Activated T-helper 2 cell treated with anti-CD3 and anti-CD28 coated beads, Interferon-gamma antibody, Interleukin-2, Interleukin-4, amounts not matched to agents 10 μg/mL and 5 μg/mL and 100 μg/mL, durations not matched to agents 14 hours and 24 hours and 36 hours (primary cell): ENCODE measurements around the gene SMYD3. TPM values are rescaled to one million over a fixed set of nuclear protein-coding genes. Genes with fewer than 3 reads are reported as not detected.

Experiments used
- DNase-seq: peaks from one replicate; pipeline ENCODE4 v3.0.0; 2021; ENCODE audit warnings: low spot score
- H3K27ac Mint-ChIP-seq: one replicate; pipeline ENCODE4 v1.8.0; 2021; ENCODE audit warnings: mixed read lengths
- H3K27me3 Mint-ChIP-seq: one replicate; pipeline ENCODE4 v1.8.0; 2021; ENCODE audit warnings: low read depth, mixed read lengths
- H3K36me3 Mint-ChIP-seq: one replicate; pipeline ENCODE4 v1.8.0; 2021; ENCODE audit warnings: low read depth, mixed read lengths
- H3K4me1 Mint-ChIP-seq: one replicate; pipeline ENCODE4 v1.8.0; 2021; ENCODE audit warnings: low read depth, mixed read lengths
- H3K4me3 Mint-ChIP-seq: one replicate; pipeline ENCODE4 v1.8.0; 2021; ENCODE audit warnings: low read depth, mild to moderate bottlenecking, moderate library complexity, mixed read lengths
- H3K9me3 Mint-ChIP-seq: one replicate; pipeline ENCODE4 v1.8.0; 2021; ENCODE audit warnings: mixed read lengths
- intact Hi-C: fragments of 100-400 bp; cut with micrococcal nuclease; formaldehyde crosslinking; loops from one replicate; pipeline ENCODE4 v1.15.1; 2023
- total RNA-seq: library from RNA; stranded (reverse); gene quantifications from 2 replicates; pipeline ENCODE4 v1.2.3, GENCODE V29; 2022

Gene SMYD3
- total RNA-seq, 1 donor from 2014 or later, result 24.1 TPM

- H3K27ac Mint-ChIP-seq, result no peak overlapping the region
- no peak for DNase-seq
Measured at GRCh38 chr1:246151796-246152434, 355.2 kb downstream of the SMYD3 start.

GRCh38 chr1:246149543-246149942 lies 357.5 kb downstream of the SMYD3 start:
- no peak overlapping the region for H3K4me3 Mint-ChIP-seq
- no peaks in the 10 kb centered on the region for H3K4me1 Mint-ChIP-seq
- DNase-seq, result no peak
- peaks cover 4% of the 10 kb centered on the region for H3K36me3 Mint-ChIP-seq
- H3K27me3 Mint-ChIP-seq, result no peaks in the 10 kb centered on the region
- H3K9me3 Mint-ChIP-seq, result peaks cover 7% of the 10 kb centered on the region
- no peak overlapping the region for H3K27ac Mint-ChIP-seq
- intact Hi-C loops, result no loop called here

More at GRCh38 chr1:246151796-246152434, 355.2 kb downstream of the SMYD3 start:
- Mint-ChIP-seq H3K27me3 (no peaks in the 10 kb centered on the region), H3K36me3 (no peaks in the 10 kb centered on the region), H3K9me3 (peaks cover 7% of the 10 kb centered on the region), H3K4me1 (no peaks in the 10 kb centered on the region), H3K4me3 (no peak overlapping the region)
- intact Hi-C loops, result no loop called here

GRCh38 chr1:246147524-246148461 lies 359.3 kb downstream of the SMYD3 start:
- H3K4me1 Mint-ChIP-seq, result no peaks in the 10 kb centered on the region
- H3K9me3 Mint-ChIP-seq, result peaks cover 7% of the 10 kb centered on the region
- no peak overlapping the region for H3K4me3 Mint-ChIP-seq
- no peaks in the 10 kb centered on the region for H3K27me3 Mint-ChIP-seq
- no peak overlapping the region for H3K27ac Mint-ChIP-seq
- DNase-seq, result no peak
- peaks cover 4% of the 10 kb centered on the region for H3K36me3 Mint-ChIP-seq
- intact Hi-C loops, result no loop called here

- Mint-ChIP-seq H3K27me3 (no peaks in the 10 kb centered on the region), H3K4me1 (no peaks in the 10 kb centered on the region), H3K36me3 (peaks cover 4% of the 10 kb centered on the region), H3K27ac (no peak overlapping the region), H3K4me3 (no peak overlapping the region), H3K9me3 (peaks cover 7% of the 10 kb centered on the region)
- no peak for DNase-seq
- intact Hi-C loops, result no loop called here
Measured at GRCh38 chr1:246146804-246147523, 360.1 kb downstream of the SMYD3 start.

GRCh38 chr1:246145900-246146299 lies 361.2 kb downstream of the SMYD3 start:
- no peak overlapping the region for H3K4me3 Mint-ChIP-seq
- H3K36me3 Mint-ChIP-seq, result peaks cover 4% of the 10 kb centered on the region
- no peak for DNase-seq
- H3K4me1 Mint-ChIP-seq, result no peaks in the 10 kb centered on the region
- intact Hi-C loops, result no loop called here
- H3K27me3 Mint-ChIP-seq, result no peaks in the 10 kb centered on the region
- H3K9me3 Mint-ChIP-seq, result peaks cover 7% of the 10 kb centered on the region
- H3K27ac Mint-ChIP-seq, result no peak overlapping the region

- Mint-ChIP-seq H3K4me1 (no peaks in the 10 kb centered on the region), H3K4me3 (no peak overlapping the region), H3K9me3 (peaks cover 7% of the 10 kb centered on the region), H3K27me3 (no peaks in the 10 kb centered on the region), H3K27ac (no peak overlapping the region), H3K36me3 (peaks cover 4% of the 10 kb centered on the region)
- intact Hi-C loops, result no loop called here
- DNase-seq, result no peak
Measured at GRCh38 chr1:246144931-246145330, 362.1 kb downstream of the SMYD3 start.

GRCh38 chr1:246142320-246142893 lies 364.7 kb downstream of the SMYD3 start:
- intact Hi-C loops, result no loop called here
- Mint-ChIP-seq H3K4me1 (peaks cover 4% of the 10 kb centered on the region), H3K27me3 (no peaks in the 10 kb centered on the region), H3K4me3 (no peak overlapping the region), H3K36me3 (peaks cover 4% of the 10 kb centered on the region), H3K9me3 (no peaks in the 10 kb centered on the region), H3K27ac (no peak overlapping the region)
- no peak for DNase-seq

- Mint-ChIP-seq H3K27me3 (no peaks in the 10 kb centered on the region), H3K27ac (no peak overlapping the region), H3K9me3 (no peaks in the 10 kb centered on the region), H3K36me3 (peaks cover 1% of the 10 kb centered on the region), H3K4me3 (no peak overlapping the region), H3K4me1 (peaks cover 4% of the 10 kb centered on the region)
- DNase-seq, result no peak
- intact Hi-C loops, result no loop called here
Measured at GRCh38 chr1:246141306-246141705, 365.8 kb downstream of the SMYD3 start.

- no peaks in the 10 kb centered on the region for H3K9me3 Mint-ChIP-seq
- no peaks in the 10 kb centered on the region for H3K36me3 Mint-ChIP-seq
- intact Hi-C loops, result no loop called here
- H3K27ac Mint-ChIP-seq, result no peak overlapping the region
- H3K4me3 Mint-ChIP-seq, result no peak overlapping the region
- DNase-seq, result no peak
- peaks cover 4% of the 10 kb centered on the region for H3K4me1 Mint-ChIP-seq
- no peaks in the 10 kb centered on the region for H3K27me3 Mint-ChIP-seq
Measured at GRCh38 chr1:246139745-246140182, 367.3 kb downstream of the SMYD3 start.

GRCh38 chr1:246138781-246139180 lies 368.3 kb downstream of the SMYD3 start:
- intact Hi-C loops, result no loop called here
- H3K4me1 Mint-ChIP-seq, result peaks cover 4% of the 10 kb centered on the region

GRCh38 chr1:246136477-246136876 lies 370.6 kb downstream of the SMYD3 start:
- Mint-ChIP-seq H3K4me3 (no peak overlapping the region), H3K27me3 (no peaks in the 10 kb centered on the region), H3K27ac (no peak overlapping the region), H3K4me1 (peaks cover 4% of the 10 kb centered on the region), H3K9me3 (no peaks in the 10 kb centered on the region), H3K36me3 (no peaks in the 10 kb centered on the region)
- DNase-seq, result no peak
- intact Hi-C loops, result no loop called here

More at GRCh38 chr1:246138781-246139180, 368.3 kb downstream of the SMYD3 start:
- DNase-seq, result no peak
- no peaks in the 10 kb centered on the region for H3K9me3 Mint-ChIP-seq
- no peak overlapping the region for H3K4me3 Mint-ChIP-seq
- no peaks in the 10 kb centered on the region for H3K27me3 Mint-ChIP-seq
- H3K36me3 Mint-ChIP-seq, result no peaks in the 10 kb centered on the region
- no peak overlapping the region for H3K27ac Mint-ChIP-seq

- H3K4me1 Mint-ChIP-seq, result peaks cover 3% of the 10 kb centered on the region
- H3K27me3 Mint-ChIP-seq, result no peaks in the 10 kb centered on the region
- no peak for DNase-seq
- H3K9me3 Mint-ChIP-seq, result no peaks in the 10 kb centered on the region
- H3K27ac Mint-ChIP-seq, result no peak overlapping the region
- no peaks in the 10 kb centered on the region for H3K36me3 Mint-ChIP-seq
- intact Hi-C loops, result no loop called here
- no peak overlapping the region for H3K4me3 Mint-ChIP-seq
Measured at GRCh38 chr1:246134789-246135188, 372.3 kb downstream of the SMYD3 start.
